Stimulated activated naive CD8-positive, alpha-beta T cell treated with anti-CD3 and anti-CD28 coated beads, Interleukin-15, amount 100 ng/mL, for 72 hours (primary cell): ENCODE measurements around the gene CARMIL3.

Experiments used
- ATAC-seq: fragments of 150-1000 bp; cut with Tn5 transposase; 2 replicates; pipeline ENCODE4 v1.10.0; 2021; ENCODE audit warnings: mild to moderate bottlenecking, moderate library complexity
- DNase-seq, 2 donors: peaks; one replicate each; pipeline ENCODE4 v3.0.0; 2021 to 2022
- H3K27ac Mint-ChIP-seq, 2 donors: one replicate each; pipeline ENCODE4 v1.8.0; 2022; ENCODE audit warnings: mild to moderate bottlenecking in 2 of 2, mixed read lengths in 2 of 2, moderate library complexity in 2 of 2
- H3K27me3 Mint-ChIP-seq: one replicate; pipeline ENCODE4 v1.8.0; 2022; ENCODE audit warnings: mixed read lengths
- H3K4me1 Mint-ChIP-seq: one replicate; pipeline ENCODE4 v1.8.0; 2022; ENCODE audit warnings: mild to moderate bottlenecking, mixed read lengths
- H3K4me3 Mint-ChIP-seq, 2 donors: one replicate each; pipeline ENCODE4 v1.8.0; 2022; ENCODE audit warnings: mild to moderate bottlenecking in 2 of 2, mixed read lengths in 2 of 2, moderate library complexity in 1 of 2
- H3K9me3 Mint-ChIP-seq, 2 donors: one replicate each; pipeline ENCODE4 v1.8.0; 2022; ENCODE audit warnings: mixed read lengths in 2 of 2

The CARMIL3 gene

GRCh38 chr14:24076302-24076601, 24.4 kb downstream of the CARMIL3 start:
- H3K4me3 Mint-ChIP-seq, result no peak overlapping the region
- no peak overlapping the region for H3K27ac Mint-ChIP-seq
- ATAC-seq, result no peak

DNA sequence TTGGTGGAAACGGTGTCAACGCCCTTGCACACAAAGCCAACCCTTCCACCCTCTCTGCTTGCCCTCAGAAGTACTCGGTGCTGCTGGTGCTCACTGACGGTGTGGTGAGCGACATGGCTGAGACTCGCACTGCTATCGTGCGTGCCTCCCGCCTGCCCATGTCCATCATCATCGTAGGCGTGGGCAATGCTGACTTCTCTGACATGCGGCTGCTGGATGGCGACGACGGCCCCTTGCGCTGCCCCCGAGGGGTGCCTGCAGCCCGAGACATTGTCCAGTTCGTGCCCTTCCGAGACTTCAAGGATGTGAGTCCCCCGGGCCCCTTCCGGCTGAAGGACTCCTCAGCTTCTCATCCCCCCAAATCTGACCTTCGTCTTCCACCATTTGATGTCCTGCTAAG, 25.3 kb downstream of the CARMIL3 start:
- DNase-seq (no peak), ATAC-seq (no peak)
- Mint-ChIP-seq H3K4me3 (no peak overlapping the region), H3K9me3 (no peaks in the 10 kb centered on the region), H3K4me1 (peaks cover 35% of the 10 kb centered on the region), H3K27me3 (no peaks in the 10 kb centered on the region), H3K27ac (no peak overlapping the region)

More at GRCh38 chr14:24076302-24076601, 24.4 kb downstream of the CARMIL3 start:
- no peaks in the 10 kb centered on the region for H3K9me3 Mint-ChIP-seq
- DNase-seq, result no peak
- peaks cover 33% of the 10 kb centered on the region for H3K4me1 Mint-ChIP-seq
- H3K27me3 Mint-ChIP-seq, result no peaks in the 10 kb centered on the region

- no peak overlapping the region for H3K27ac Mint-ChIP-seq
- no peaks in the 10 kb centered on the region for H3K27me3 Mint-ChIP-seq
- no peak overlapping the region for H3K4me3 Mint-ChIP-seq
- no peaks in the 10 kb centered on the region for H3K9me3 Mint-ChIP-seq
- peaks cover 40% of the 10 kb centered on the region for H3K4me1 Mint-ChIP-seq
- no peak for ATAC-seq
- no peak for DNase-seq
Measured at GRCh38 chr14:24078146-24078545, 26.3 kb downstream of the CARMIL3 start.

DNA sequence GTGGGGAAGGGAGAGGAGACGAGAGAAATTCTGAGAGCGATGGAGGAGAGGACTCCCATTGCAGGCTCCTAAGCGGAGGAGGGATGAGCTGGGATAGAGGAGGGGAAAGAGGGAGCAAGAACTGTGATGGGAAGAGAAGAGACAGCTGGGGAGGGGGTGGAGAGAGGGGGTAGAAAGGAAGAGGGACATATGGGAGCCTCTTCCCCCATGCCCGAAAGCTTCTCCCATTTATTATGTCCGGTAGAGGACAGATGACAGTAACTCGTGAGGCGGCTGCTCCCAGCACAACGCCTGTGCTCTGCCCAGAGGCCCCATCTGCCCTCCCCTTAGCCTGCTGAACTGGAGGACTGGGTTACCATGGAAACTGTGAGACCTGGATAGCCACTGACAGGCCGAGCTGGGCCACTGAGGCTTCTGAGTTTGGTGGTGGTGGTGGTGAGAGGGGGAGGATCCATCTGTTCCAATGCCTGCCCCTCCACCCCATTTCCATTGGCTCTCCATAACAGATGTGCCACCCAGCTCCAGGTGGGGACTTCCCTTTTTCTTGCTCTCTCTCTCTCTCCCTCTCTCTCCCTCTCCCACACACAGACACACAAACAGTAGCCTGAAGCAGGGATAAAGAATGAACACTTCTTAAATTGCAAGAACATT, 27.8 kb downstream of the CARMIL3 start:
- H3K27me3 Mint-ChIP-seq, result no peaks in the 10 kb centered on the region
- H3K27ac Mint-ChIP-seq, result peak overlapping the region in 1 of 2 donors; percentile 9
- DNase-seq (no peak), ATAC-seq (no peak)
- H3K4me1 Mint-ChIP-seq, result peaks cover 40% of the 10 kb centered on the region
- no peaks in the 10 kb centered on the region for H3K9me3 Mint-ChIP-seq
- H3K4me3 Mint-ChIP-seq, result peak overlapping the region in 1 of 2 donors; percentile 55

DNA sequence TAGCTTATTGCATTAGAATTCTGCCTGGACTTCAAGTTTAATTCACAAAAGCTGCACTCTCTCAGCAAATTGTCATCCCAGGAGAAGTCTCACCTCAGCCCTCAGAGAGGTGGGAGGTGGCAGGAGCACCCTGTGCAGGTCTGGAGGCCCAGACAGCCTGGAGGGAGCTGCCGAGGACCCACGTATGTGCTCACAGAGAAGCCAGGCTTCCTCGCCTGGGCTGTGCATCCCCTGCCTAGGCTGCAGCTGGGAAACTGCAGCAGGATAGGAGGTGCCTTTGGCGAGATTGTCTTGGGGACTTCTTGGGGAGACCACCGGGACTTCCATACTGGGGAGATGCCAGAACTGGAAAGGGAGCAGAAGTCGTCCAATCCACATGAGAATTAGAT, 28.3 kb downstream of the CARMIL3 start:
- no peak for ATAC-seq
- Mint-ChIP-seq H3K4me1 (peaks cover 37% of the 10 kb centered on the region), H3K27ac (no peak overlapping the region), H3K4me3 (peak overlapping the region in 1 of 2 donors; percentile 76), H3K9me3 (no peaks in the 10 kb centered on the region), H3K27me3 (no peaks in the 10 kb centered on the region)
- no peak for DNase-seq

- Mint-ChIP-seq H3K4me3 (peak overlapping the region; percentile 76 to 83), H3K27ac (peak overlapping the region; percentile 7 to 32), H3K9me3 (no peaks in the 10 kb centered on the region), H3K4me1 (peaks cover 27% of the 10 kb centered on the region), H3K27me3 (no peaks in the 10 kb centered on the region)
- ATAC-seq, result peak; percentile 94
- DNase-seq, result peak; percentile 71 to 76
Measured at GRCh38 chr14:24080888-24081738, 29.3 kb downstream of the CARMIL3 start.

DNA sequence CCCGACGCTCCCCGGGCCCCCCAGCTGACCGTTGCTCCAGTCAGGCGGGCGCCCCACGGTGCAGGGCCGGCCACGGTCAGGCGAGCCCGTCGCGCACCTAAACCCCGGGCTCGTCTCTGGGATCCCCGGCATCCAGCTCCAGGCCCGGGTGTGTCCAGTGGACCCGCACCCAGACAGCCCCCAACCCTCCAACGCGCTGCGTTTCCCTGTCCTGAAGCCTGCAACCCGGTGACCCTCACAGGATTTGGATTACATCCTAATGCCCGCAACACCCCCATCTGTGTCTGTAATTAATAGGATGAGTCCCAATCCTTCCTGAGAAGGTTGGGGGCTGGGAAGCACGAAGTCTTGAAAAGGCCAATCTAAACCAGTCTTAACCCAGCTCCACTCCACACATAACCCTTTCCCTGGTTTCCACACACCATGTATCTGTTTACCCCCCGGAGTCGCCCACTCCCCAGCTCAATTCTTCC, 30.0 kb downstream of the CARMIL3 start:
- Mint-ChIP-seq H3K4me1 (peaks cover 23% of the 10 kb centered on the region), H3K27me3 (no peaks in the 10 kb centered on the region), H3K27ac (peak overlapping the region; percentile 7 to 89), H3K4me3 (peak overlapping the region; percentile 76 to 83), H3K9me3 (no peaks in the 10 kb centered on the region)
- DNase-seq, result no peak
- no peak for ATAC-seq

DNA sequence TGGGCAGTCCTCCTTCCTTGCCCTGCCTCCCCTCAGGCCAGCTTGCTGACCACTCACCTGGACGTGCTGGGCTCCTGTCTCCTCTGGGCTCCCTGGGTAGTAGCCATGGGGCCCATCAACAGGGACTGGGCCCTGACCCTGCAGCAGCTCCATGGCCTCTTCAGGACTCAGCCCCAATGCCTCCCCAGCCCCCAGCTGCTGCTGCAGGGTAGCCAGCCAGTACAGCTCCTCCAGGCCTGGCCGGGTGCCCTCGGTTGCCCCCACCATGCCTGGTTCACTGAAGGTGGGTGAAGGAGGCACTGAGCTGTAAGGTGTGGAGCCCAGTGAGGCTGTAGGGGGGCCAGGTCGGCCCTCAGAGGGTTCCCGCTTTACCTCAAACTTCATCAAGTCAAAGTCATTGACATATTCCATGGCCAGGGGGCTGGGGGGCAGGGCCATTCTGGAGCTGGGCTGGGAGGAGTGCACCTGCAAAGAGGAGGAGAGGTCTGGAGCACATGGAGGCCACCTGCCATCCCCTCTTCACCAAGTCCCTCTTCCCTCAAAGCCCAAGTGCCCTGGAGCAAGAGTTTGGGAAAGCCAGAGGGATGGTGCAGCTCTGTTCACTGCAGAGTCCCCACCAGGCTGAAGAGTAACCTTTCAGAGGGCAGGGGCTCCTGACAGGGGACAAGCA, 30.7 kb downstream of the CARMIL3 start:
- Mint-ChIP-seq H3K9me3 (no peaks in the 10 kb centered on the region), H3K4me1 (peaks cover 23% of the 10 kb centered on the region), H3K4me3 (peak overlapping the region; percentile 76 to 83), H3K27me3 (no peaks in the 10 kb centered on the region), H3K27ac (peak overlapping the region in 1 of 2 donors; percentile 61)
- no peak for DNase-seq
- ATAC-seq, result no peak

DNA sequence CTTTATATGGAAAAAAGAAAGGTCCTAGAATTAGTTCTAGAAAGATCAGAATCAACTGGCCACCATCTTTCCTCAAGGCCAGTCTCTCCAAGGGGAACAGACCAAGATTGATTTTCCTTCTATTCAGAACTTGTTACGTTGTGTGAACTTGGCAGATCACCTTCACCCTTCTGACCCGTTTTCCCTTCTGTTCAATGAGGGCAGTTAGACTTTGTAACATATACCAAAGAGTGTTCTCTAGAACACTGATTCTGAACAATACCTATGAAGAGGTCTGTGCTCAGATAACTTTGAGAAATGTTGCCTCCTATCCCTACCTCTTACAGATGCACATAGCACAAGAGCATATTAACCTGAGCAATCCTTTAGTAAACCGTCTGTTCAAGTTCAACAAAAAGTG, 31.7 kb downstream of the CARMIL3 start:
- H3K4me3 Mint-ChIP-seq, result no peak overlapping the region
- no peak for DNase-seq

GRCh38 chr14:24084440-24084839, 32.6 kb downstream of the CARMIL3 start:
- no peak for DNase-seq
- H3K27me3 Mint-ChIP-seq, result no peaks in the 10 kb centered on the region
- no peak for ATAC-seq
- H3K4me3 Mint-ChIP-seq, result no peak overlapping the region
- H3K4me1 Mint-ChIP-seq, result peaks cover 23% of the 10 kb centered on the region
- H3K27ac Mint-ChIP-seq, result no peak overlapping the region
- H3K9me3 Mint-ChIP-seq, result no peaks in the 10 kb centered on the region

More for the DNA sequence above, 31.7 kb downstream of the CARMIL3 start:
- Mint-ChIP-seq H3K9me3 (no peaks in the 10 kb centered on the region), H3K27ac (no peak overlapping the region), H3K27me3 (no peaks in the 10 kb centered on the region), H3K4me1 (peaks cover 23% of the 10 kb centered on the region)
- no peak for ATAC-seq

- Mint-ChIP-seq H3K9me3 (no peaks in the 10 kb centered on the region), H3K27me3 (no peaks in the 10 kb centered on the region), H3K27ac (peak overlapping the region in 1 of 2 donors; percentile 35), H3K4me1 (peaks cover 18% of the 10 kb centered on the region), H3K4me3 (no peak overlapping the region)
- DNase-seq (no peak), ATAC-seq (no peak)
Measured at GRCh38 chr14:24085215-24085614, 33.4 kb downstream of the CARMIL3 start.

GRCh38 chr14:24086193-24086955, 34.6 kb downstream of the CARMIL3 start:
- Mint-ChIP-seq H3K27ac (no peak overlapping the region), H3K27me3 (no peaks in the 10 kb centered on the region), H3K9me3 (no peaks in the 10 kb centered on the region), H3K4me1 (peaks cover 16% of the 10 kb centered on the region), H3K4me3 (no peak overlapping the region)
- DNase-seq (no peak), ATAC-seq (no peak)

- no peak for DNase-seq
- Mint-ChIP-seq H3K4me1 (peaks cover 12% of the 10 kb centered on the region), H3K27me3 (no peaks in the 10 kb centered on the region), H3K4me3 (no peak overlapping the region), H3K9me3 (no peaks in the 10 kb centered on the region), H3K27ac (no peak overlapping the region)
- no peak for ATAC-seq
Measured at GRCh38 chr14:24087004-24087403, 35.2 kb downstream of the CARMIL3 start.

- no peaks in the 10 kb centered on the region for H3K27me3 Mint-ChIP-seq
- no peak for ATAC-seq
- peak overlapping the region in 1 of 2 donors; percentile 48 for H3K27ac Mint-ChIP-seq
- no peak overlapping the region for H3K4me3 Mint-ChIP-seq
- H3K9me3 Mint-ChIP-seq, result no peaks in the 10 kb centered on the region
- no peak for DNase-seq
- peaks cover 16% of the 10 kb centered on the region for H3K4me1 Mint-ChIP-seq
Measured at GRCh38 chr14:24088095-24088494, 36.3 kb downstream of the CARMIL3 start.

- Mint-ChIP-seq H3K4me3 (no peak overlapping the region), H3K27ac (no peak overlapping the region)
Measured at GRCh38 chr14:24089890-24090289, 38.1 kb downstream of the CARMIL3 start.

More at GRCh38 chr14:24089890-24090289, 38.1 kb downstream of the CARMIL3 start:
- no peak for DNase-seq
- Mint-ChIP-seq H3K9me3 (no peaks in the 10 kb centered on the region), H3K27me3 (no peaks in the 10 kb centered on the region), H3K4me1 (peaks cover 24% of the 10 kb centered on the region)
- no peak for ATAC-seq
